ENCODE data around the gene PTPN1. TPM values are rescaled to one million over a fixed set of nuclear protein-coding genes. Genes with fewer than 3 reads are reported as not detected.
A peak's percentile ranks its signal among the peaks of the same experiment; 100 is the strongest.

PTPN1 gene
- total and polyA plus RNA-seq, 2 of the 13 experiments (the other 11 are each of a cell fraction or from before 2014, with no cell fraction given), result 17.7 to 37.2 TPM

DNA sequence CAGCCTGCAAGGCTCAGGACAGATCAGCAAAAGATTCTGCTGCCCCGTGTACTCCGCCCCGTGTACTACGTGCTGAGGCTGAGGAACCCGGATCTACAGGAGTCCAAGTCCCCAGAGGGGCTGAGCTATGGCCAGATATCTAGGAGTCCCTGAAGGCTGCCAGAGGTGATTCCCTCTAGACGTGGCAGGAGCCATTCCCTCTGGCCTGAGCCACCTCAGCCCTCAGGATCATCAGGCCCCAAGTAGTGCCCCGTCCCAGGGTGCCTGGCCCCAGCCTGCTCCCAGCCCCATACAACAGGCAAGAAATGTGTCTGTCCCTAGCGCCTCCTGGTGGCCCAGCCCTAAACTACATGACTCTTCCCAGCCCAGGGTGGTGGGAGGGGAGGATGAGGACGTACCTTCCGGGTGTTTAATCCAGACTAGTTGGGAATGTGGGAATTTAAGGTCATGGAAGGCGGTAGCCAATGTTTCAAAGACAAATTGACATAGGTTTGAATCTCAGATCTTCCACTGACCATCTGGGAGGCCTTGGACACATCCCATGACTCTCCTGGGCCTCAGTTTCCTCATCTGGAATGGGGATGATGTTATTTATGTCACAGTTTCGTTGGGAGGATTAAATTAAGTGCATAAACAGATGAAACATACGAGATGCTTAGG is 49.4 kb upstream of the PTPN1 start (continued):
- TF ChIP-seq, protein P1, sequence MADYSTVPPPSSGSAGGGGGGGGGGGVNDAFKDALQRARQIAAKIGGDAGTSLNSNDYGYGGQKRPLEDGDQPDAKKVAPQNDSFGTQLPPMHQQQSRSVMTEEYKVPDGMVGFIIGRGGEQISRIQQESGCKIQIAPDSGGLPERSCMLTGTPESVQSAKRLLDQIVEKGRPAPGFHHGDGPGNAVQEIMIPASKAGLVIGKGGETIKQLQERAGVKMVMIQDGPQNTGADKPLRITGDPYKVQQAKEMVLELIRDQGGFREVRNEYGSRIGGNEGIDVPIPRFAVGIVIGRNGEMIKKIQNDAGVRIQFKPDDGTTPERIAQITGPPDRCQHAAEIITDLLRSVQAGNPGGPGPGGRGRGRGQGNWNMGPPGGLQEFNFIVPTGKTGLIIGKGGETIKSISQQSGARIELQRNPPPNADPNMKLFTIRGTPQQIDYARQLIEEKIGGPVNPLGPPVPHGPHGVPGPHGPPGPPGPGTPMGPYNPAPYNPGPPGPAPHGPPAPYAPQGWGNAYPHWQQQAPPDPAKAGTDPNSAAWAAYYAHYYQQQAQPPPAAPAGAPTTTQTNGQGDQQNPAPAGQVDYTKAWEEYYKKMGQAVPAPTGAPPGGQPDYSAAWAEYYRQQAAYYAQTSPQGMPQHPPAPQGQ (CRISPR knock-in tag; IDR thresholded peaks at IDR 0.05; ENCODE audit: borderline replicate concordance), result 0 out of 2 replicates have a peak, but pooled peaks have one; percentile 8
- no peak for TF ChIP-seq ZHX2 (IDR thresholded peaks at IDR 0.05; ENCODE audit: low read depth)
- no peak for TF ChIP-seq ZHX2 (CRISPR knock-in tag; IDR thresholded peaks at IDR 0.05; ENCODE audit: borderline replicate concordance)
- TF ChIP-seq ZNF83 (CRISPR knock-in tag; IDR thresholded peaks at IDR 0.05; ENCODE audit: borderline replicate concordance), result peak; percentile 45; the same call in 1 of the 2 replicates
- TF ChIP-seq ZNF660 (CRISPR knock-in tag; IDR thresholded peaks at IDR 0.05; ENCODE audit: borderline replicate concordance, low read depth), result 0 out of 2 replicates have a peak, but pooled peaks have one; percentile 79
- TF ChIP-seq KDM5B (CRISPR knock-in tag; IDR thresholded peaks at IDR 0.05; ENCODE audit: borderline replicate concordance), result peak; percentile 90
- TF ChIP-seq TSC22D2 (CRISPR knock-in tag; IDR thresholded peaks at IDR 0.05; ENCODE audit: borderline replicate concordance), result peak; percentile 89
- TF ChIP-seq FOXC1 (CRISPR knock-in tag; IDR thresholded peaks at IDR 0.05; ENCODE audit: borderline replicate concordance), result peak; percentile 83; the same call in 1 of the 2 replicates
- no peak for TF ChIP-seq SUZ12 (IDR thresholded peaks at IDR 0.05; ENCODE audit: low read depth, low read length)
- TF ChIP-seq LRRFIP1 (CRISPR knock-in tag; conservative IDR thresholded peaks at IDR 0.05), result 0 out of 2 replicates have a peak, but pooled peaks have one; percentile 33
- TF ChIP-seq NFYB (CRISPR knock-in tag; IDR thresholded peaks at IDR 0.05), result no peak
- TF ChIP-seq, protein P2, sequence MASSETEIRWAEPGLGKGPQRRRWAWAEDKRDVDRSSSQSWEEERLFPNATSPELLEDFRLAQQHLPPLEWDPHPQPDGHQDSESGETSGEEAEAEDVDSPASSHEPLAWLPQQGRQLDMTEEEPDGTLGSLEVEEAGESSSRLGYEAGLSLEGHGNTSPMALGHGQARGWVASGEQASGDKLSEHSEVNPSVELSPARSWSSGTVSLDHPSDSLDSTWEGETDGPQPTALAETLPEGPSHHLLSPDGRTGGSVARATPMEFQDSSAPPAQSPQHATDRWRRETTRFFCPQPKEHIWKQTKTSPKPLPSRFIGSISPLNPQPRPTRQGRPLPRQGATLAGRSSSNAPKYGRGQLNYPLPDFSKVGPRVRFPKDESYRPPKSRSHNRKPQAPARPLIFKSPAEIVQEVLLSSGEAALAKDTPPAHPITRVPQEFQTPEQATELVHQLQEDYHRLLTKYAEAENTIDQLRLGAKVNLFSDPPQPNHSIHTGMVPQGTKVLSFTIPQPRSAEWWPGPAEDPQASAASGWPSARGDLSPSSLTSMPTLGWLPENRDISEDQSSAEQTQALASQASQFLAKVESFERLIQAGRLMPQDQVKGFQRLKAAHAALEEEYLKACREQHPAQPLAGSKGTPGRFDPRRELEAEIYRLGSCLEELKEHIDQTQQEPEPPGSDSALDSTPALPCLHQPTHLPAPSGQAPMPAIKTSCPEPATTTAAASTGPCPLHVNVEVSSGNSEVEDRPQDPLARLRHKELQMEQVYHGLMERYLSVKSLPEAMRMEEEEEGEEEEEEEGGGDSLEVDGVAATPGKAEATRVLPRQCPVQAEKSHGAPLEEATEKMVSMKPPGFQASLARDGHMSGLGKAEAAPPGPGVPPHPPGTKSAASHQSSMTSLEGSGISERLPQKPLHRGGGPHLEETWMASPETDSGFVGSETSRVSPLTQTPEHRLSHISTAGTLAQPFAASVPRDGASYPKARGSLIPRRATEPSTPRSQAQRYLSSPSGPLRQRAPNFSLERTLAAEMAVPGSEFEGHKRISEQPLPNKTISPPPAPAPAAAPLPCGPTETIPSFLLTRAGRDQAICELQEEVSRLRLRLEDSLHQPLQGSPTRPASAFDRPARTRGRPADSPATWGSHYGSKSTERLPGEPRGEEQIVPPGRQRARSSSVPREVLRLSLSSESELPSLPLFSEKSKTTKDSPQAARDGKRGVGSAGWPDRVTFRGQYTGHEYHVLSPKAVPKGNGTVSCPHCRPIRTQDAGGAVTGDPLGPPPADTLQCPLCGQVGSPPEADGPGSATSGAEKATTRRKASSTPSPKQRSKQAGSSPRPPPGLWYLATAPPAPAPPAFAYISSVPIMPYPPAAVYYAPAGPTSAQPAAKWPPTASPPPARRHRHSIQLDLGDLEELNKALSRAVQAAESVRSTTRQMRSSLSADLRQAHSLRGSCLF (CRISPR knock-in tag; IDR thresholded peaks at IDR 0.05; ENCODE audit: borderline replicate concordance), result no peak
